Mesothelial cell of epicardium (in vitro differentiated cells): ENCODE results near the gene IL3. TPM values are rescaled to one million over a fixed set of nuclear protein-coding genes. Genes with fewer than 3 reads are reported as not detected.

Source experiments
- DNase-seq, 2 experiments: peaks; one replicate each; pipeline ENCODE4 v3.0.0; 2021; ENCODE audit warnings: low spot score in 2 of 2; ENCODE audit not compliant: unreplicated experiment in 2 of 2
- H3K27ac Mint-ChIP-seq: 2 replicates; pipeline ENCODE4 v1.8.0; 2021; ENCODE audit warnings: mixed read lengths
- H3K27me3 Mint-ChIP-seq: 2 replicates; pipeline ENCODE4 v1.8.0; 2021; ENCODE audit warnings: low read depth, mixed read lengths
- H3K36me3 Mint-ChIP-seq: 2 replicates; pipeline ENCODE4 v1.8.0; 2021; ENCODE audit warnings: mixed read lengths
- H3K4me1 Mint-ChIP-seq: 2 replicates; pipeline ENCODE4 v1.8.0; 2021; ENCODE audit warnings: mixed read lengths
- H3K4me3 Mint-ChIP-seq: 2 replicates; pipeline ENCODE4 v1.8.0; 2021; ENCODE audit warnings: mild to moderate bottlenecking, moderate library complexity, mixed read lengths
- H3K9me3 Mint-ChIP-seq: 2 replicates; pipeline ENCODE4 v1.8.0; 2021; ENCODE audit warnings: mixed read lengths
- total RNA-seq: library from RNA; stranded (reverse); gene quantifications from 3 replicates; pipeline ENCODE4 v1.2.1, GENCODE V29; 2021
- TF ChIP-seq, protein P1 (sequence below): fragments of 200-600 bp; sonication (generic); IDR thresholded peaks from one replicate; pipeline ENCODE4 v1.5.0; 2021; ENCODE audit warnings: antibody characterized with exemption; ENCODE audit not compliant: unreplicated experiment

Gene IL3
- total RNA-seq, 1 donor from 2014 or later: not detected

DNA sequence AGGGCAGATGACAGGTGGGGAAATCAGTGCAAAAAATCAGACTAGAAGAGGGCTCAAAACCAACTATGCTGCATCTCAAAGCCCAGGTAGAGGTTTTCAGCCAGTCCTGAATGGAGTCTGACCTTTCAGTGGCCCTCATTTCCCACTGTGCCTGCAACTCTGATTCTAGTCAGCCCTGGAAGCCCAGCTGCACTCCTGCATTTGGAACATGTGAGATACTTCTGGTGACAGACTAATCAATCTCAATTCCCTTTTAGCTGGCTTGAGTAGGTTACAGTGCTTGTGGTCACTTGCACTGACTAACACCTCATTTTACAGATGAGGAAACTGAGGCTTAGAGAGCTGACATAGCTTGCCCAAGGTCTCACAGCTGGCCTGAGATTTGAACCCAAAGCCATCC is 41.1 kb upstream of the IL3 start:
- Mint-ChIP-seq H3K4me3 (no peak overlapping the region), H3K9me3 (no peaks in the 10 kb centered on the region), H3K36me3 (no peaks in the 10 kb centered on the region), H3K27ac (no peak overlapping the region), H3K27me3 (peaks cover 80% of the 10 kb centered on the region), H3K4me1 (no peaks in the 10 kb centered on the region)
- DNase-seq: no peak
- TF ChIP-seq, protein P1, sequence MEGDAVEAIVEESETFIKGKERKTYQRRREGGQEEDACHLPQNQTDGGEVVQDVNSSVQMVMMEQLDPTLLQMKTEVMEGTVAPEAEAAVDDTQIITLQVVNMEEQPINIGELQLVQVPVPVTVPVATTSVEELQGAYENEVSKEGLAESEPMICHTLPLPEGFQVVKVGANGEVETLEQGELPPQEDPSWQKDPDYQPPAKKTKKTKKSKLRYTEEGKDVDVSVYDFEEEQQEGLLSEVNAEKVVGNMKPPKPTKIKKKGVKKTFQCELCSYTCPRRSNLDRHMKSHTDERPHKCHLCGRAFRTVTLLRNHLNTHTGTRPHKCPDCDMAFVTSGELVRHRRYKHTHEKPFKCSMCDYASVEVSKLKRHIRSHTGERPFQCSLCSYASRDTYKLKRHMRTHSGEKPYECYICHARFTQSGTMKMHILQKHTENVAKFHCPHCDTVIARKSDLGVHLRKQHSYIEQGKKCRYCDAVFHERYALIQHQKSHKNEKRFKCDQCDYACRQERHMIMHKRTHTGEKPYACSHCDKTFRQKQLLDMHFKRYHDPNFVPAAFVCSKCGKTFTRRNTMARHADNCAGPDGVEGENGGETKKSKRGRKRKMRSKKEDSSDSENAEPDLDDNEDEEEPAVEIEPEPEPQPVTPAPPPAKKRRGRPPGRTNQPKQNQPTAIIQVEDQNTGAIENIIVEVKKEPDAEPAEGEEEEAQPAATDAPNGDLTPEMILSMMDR: no peak

DNA sequence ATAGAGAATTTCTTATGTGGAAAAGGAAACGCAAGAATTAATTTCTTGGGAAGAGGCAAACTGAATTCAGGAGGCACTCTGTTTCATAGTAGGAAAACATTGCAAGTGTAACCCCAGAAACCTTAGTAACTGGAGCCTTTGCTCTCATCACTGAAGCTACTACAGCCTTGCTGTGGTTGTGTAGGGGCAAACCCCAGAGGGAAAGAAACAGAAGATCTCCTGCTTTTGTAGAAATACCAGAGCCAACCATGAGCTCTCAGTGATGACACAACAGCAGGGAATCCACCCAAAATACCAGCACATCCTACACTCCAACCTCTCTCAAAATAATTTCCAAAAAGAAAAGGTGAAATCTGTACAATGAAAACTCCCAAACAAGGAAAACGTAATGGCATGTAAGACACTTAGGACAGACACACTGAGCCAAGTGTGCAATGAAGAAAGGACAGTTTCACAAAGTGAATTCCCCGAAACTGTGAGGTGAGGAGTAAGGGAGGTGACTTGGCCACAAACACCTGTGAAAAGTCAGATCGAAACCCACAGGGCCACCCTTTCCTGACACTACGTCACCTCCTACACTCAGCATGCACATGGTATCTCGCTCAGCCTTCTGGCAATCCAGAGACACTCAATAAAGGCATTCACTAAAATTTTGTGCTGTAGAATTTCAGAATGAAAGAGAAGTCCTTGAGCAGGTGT is 40.4 kb upstream of the IL3 start:
- H3K27ac Mint-ChIP-seq: no peak overlapping the region
- no peak overlapping the region for H3K4me3 Mint-ChIP-seq
- no peak for DNase-seq
- H3K27me3 Mint-ChIP-seq: peaks cover 75% of the 10 kb centered on the region
- TF ChIP-seq, protein P1: no peak
- H3K4me1 Mint-ChIP-seq: no peaks in the 10 kb centered on the region
- no peaks in the 10 kb centered on the region for H3K9me3 Mint-ChIP-seq
- H3K36me3 Mint-ChIP-seq: no peaks in the 10 kb centered on the region

DNA sequence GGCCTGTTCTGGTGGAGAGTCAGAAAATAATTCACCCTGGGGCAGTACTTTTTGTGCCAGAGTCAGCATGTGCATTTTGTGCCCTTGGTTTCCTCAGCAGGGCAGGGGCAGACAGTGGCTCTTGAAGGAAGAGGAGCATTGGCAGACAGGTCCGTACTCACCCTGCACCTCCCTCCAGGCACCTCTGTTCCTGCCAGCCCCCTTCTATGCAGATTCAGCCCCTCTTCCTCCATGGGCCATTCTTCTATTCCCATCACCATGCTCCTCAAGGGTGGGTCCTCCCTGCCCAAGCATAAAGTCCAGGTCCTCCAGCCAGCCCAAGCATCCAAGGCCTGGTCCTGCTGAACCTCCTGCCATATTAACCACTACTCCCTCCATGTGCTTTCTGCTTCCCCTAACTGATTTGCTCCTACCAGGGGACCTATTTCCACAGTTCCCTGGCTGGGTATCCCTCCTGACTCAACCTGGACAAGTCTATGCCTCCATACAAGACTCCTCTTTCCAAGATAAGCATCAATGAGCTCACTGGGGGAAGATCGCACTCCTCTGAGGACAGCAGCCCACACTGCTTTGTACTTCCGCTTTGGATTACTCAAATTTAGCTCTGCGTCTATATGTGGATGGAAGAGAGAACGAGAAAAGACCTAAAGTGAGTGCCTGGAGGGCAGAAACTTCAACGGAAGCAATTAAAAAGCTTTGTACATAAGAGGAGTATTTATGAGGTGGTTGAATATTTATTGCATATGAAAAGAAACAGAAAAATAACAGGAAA is 39.7 kb upstream of the IL3 start:
- H3K4me3 Mint-ChIP-seq: no peak overlapping the region
- H3K9me3 Mint-ChIP-seq: no peaks in the 10 kb centered on the region
- H3K27ac Mint-ChIP-seq: no peak overlapping the region
- TF ChIP-seq, protein P1: no peak
- no peaks in the 10 kb centered on the region for H3K36me3 Mint-ChIP-seq
- H3K4me1 Mint-ChIP-seq: no peaks in the 10 kb centered on the region
- no peak for DNase-seq
- peaks cover 67% of the 10 kb centered on the region for H3K27me3 Mint-ChIP-seq

DNA sequence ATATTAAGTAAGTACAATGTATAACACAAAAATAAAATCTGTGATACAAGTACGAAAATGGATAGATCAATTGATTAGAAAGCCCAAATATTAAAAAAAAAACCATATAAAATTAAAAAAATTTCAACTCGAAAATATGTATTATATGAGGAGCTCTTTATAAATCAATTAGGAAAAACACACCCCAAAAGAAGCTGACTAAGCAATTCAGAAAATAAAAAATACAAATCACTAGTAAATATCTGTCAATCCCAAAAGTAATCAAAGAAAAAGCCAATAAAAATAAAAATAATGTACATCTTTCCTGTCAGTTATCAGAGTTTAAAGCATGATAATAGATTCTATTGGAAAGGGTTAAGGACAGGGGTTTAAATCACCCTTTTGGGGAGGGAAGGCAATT is 38.8 kb upstream of the IL3 start:
- Mint-ChIP-seq H3K4me1 (no peaks in the 10 kb centered on the region), H3K27ac (no peak overlapping the region), H3K4me3 (no peak overlapping the region), H3K36me3 (no peaks in the 10 kb centered on the region), H3K9me3 (no peaks in the 10 kb centered on the region), H3K27me3 (peaks cover 58% of the 10 kb centered on the region)
- no peak for DNase-seq
- TF ChIP-seq, protein P1: no peak

DNA sequence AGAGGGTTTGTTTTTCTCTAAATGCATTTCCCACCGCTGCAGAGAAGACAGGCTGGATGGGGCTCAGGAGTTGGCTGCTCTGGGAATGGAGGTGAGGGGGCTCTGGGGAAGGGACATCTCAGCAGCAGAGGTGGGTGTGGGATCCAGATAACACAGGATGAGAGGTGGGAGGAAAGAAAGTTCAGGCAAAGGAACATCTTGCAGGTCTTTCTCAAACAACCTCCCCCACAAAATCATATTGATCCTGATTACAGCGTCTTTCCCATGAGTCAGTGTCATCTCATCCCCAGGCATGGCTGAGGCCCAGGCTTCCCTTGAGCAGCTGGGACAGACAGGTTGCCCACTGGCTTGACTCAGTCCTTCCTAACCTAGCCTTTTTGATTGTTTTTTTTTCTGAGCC is 37.7 kb upstream of the IL3 start:
- Mint-ChIP-seq H3K4me3 (no peak overlapping the region), H3K4me1 (no peaks in the 10 kb centered on the region), H3K36me3 (no peaks in the 10 kb centered on the region), H3K27ac (no peak overlapping the region), H3K9me3 (no peaks in the 10 kb centered on the region), H3K27me3 (peaks cover 51% of the 10 kb centered on the region)
- TF ChIP-seq, protein P1: no peak
- DNase-seq: no peak
